ENCODE data around the gene SLC20A1. TPM values are rescaled to one million over a fixed set of nuclear protein-coding genes. Genes with fewer than 3 reads are reported as not detected.

The SLC20A1 gene
- total and polyA plus RNA-seq, 2 of the 4 experiments (the other 2 are of a cell fraction) = 93.6 to 94.1 TPM

DNA sequence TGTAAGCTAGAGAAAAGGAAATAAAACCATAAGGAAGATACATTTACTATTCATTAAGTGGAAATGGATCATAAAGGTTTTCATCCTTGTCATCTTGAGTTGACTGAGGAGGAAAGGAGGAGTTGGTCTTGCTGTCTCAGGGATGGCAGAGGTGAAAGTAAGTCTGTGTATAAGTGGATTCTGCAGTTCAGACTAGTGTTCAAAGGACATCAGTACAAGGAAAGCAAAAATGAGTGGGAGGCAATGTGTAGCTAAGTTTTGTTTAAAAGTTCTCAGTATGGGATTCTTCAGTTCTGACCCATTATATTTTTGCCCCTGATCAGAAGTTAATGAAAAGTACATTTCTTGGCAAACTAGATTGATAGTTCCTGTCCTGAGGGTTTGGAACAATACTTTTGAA lies 18.9 kb downstream of the SLC20A1 start:
- no peak overlapping the region for H2BK120ac ChIP-seq (ENCODE audit: low read depth, low read length)
- intact Hi-C loops (cut with micrococcal nuclease) = no loop called here
- H4K5ac ChIP-seq (ENCODE audit: low read depth, low read length) = no peak overlapping the region
- H3K4ac ChIP-seq (ENCODE audit: low read depth, low read length) = no peak overlapping the region
- BruUV-seq (replicated peaks) = no TSS peak
- H3K36me3 ChIP-seq (ENCODE audit: control insufficient read depth, insufficient read depth, low read length) = peaks cover 28% of the 10 kb centered on the region
- ATAC-seq (ENCODE audit: low read depth) = no peak
- no peak overlapping the region for H3K14ac ChIP-seq (replicated peaks; ENCODE audit: low read depth, low read length)
- H2BK15ac ChIP-seq (ENCODE audit: low read depth, low read length) = no peak overlapping the region
- no peak overlapping the region for H2AFZ ChIP-seq (replicated peaks; ENCODE audit: low read length, poor library complexity)
- POLR2A ChIA-PET (ENCODE audit: unreplicated experiment) = no interaction called here
- H2AK9ac ChIP-seq (replicated peaks; ENCODE audit: low read depth, low read length, poor library complexity) = no peak overlapping the region
- H4K91ac ChIP-seq (ENCODE audit: insufficient read depth, low read depth, low read length) = no peak overlapping the region
- TF ChIP-seq NFE2L2 (IDR thresholded peaks at IDR 0.05; ENCODE audit: low read depth, low read length) (no peak), CEBPB (IDR thresholded peaks at IDR 0.05; ENCODE audit: low read depth, low read length) (no peak), RCOR1 (IDR thresholded peaks at IDR 0.05; ENCODE audit: insufficient replicate concordance, low read length) (no peak), BHLHE40 (IDR thresholded peaks at IDR 0.05; ENCODE audit: low read depth, low read length) (no peak), FOS (IDR thresholded peaks at IDR 0.05; ENCODE audit: low read depth, low read length) (no peak), RAD21 (IDR thresholded peaks at IDR 0.05; ENCODE audit: low read length) (no peak), MAZ (IDR thresholded peaks at IDR 0.05; ENCODE audit: borderline replicate concordance, low read depth, low read length) (no peak), SMC3 (IDR thresholded peaks at IDR 0.05; ENCODE audit: low read depth, low read length) (no peak), POLR2A (IDR thresholded peaks at IDR 0.05; ENCODE audit: low read depth, low read length) (no peak), CHD1 (IDR thresholded peaks at IDR 0.05; ENCODE audit: low read depth, low read length) (no peak)
- TF ChIP-seq, protein P1, sequence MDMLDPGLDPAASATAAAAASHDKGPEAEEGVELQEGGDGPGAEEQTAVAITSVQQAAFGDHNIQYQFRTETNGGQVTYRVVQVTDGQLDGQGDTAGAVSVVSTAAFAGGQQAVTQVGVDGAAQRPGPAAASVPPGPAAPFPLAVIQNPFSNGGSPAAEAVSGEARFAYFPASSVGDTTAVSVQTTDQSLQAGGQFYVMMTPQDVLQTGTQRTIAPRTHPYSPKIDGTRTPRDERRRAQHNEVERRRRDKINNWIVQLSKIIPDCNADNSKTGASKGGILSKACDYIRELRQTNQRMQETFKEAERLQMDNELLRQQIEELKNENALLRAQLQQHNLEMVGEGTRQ (IDR thresholded peaks at IDR 0.05; ENCODE audit: low read depth, low read length) = no peak
- TF ChIP-seq, protein P2, sequence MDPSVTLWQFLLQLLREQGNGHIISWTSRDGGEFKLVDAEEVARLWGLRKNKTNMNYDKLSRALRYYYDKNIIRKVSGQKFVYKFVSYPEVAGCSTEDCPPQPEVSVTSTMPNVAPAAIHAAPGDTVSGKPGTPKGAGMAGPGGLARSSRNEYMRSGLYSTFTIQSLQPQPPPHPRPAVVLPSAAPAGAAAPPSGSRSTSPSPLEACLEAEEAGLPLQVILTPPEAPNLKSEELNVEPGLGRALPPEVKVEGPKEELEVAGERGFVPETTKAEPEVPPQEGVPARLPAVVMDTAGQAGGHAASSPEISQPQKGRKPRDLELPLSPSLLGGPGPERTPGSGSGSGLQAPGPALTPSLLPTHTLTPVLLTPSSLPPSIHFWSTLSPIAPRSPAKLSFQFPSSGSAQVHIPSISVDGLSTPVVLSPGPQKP (IDR thresholded peaks at IDR 0.05; ENCODE audit: borderline replicate concordance, low read depth, low read length) = no peak
- TF ChIP-seq, protein P3, sequence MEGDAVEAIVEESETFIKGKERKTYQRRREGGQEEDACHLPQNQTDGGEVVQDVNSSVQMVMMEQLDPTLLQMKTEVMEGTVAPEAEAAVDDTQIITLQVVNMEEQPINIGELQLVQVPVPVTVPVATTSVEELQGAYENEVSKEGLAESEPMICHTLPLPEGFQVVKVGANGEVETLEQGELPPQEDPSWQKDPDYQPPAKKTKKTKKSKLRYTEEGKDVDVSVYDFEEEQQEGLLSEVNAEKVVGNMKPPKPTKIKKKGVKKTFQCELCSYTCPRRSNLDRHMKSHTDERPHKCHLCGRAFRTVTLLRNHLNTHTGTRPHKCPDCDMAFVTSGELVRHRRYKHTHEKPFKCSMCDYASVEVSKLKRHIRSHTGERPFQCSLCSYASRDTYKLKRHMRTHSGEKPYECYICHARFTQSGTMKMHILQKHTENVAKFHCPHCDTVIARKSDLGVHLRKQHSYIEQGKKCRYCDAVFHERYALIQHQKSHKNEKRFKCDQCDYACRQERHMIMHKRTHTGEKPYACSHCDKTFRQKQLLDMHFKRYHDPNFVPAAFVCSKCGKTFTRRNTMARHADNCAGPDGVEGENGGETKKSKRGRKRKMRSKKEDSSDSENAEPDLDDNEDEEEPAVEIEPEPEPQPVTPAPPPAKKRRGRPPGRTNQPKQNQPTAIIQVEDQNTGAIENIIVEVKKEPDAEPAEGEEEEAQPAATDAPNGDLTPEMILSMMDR (conservative IDR thresholded peaks at IDR 0.05; ENCODE audit: low read depth, low read length) = no peak
- H3K4me1 ChIP-seq (ENCODE audit: control insufficient read depth, insufficient read depth, low read length) = 0 out of 2 replicates have a peak, but pooled peaks cover 2% of the 10 kb centered on the region
- peaks cover 12% of the 10 kb centered on the region for H4K20me1 ChIP-seq (ENCODE audit: insufficient read depth, low read length)
- no peak overlapping the region for H3K56ac ChIP-seq (ENCODE audit: extremely low read depth, insufficient read depth, low read length)
- no peak overlapping the region for H3K9ac ChIP-seq (ENCODE audit: low read depth, low read length)
- H3K9me3 ChIP-seq (ENCODE audit: control insufficient read depth, insufficient read depth, low read length) = no peaks in the 10 kb centered on the region
- H3K4me2 ChIP-seq (ENCODE audit: low read depth, low read length) = no peak overlapping the region
- dilution Hi-C loops (cut with HindIII; ENCODE audit: low sequenced_read_pairs, unreplicated experiment) = no loop called here
- H3K9me1 ChIP-seq (ENCODE audit: insufficient read depth, low read length) = peaks cover 6% of the 10 kb centered on the region; the same call in 1 of the 2 replicates
- H3K18ac ChIP-seq (ENCODE audit: low read depth, low read length) = no peak overlapping the region
- no peak overlapping the region for H3K4me3 ChIP-seq (ENCODE audit: insufficient read depth, low read depth, low read length)
- in situ Hi-C loops (cut with MboI; ENCODE audit: low sequenced_read_pairs) = no loop called here
- H3K27ac ChIP-seq (ENCODE audit: insufficient read depth, low read length) = no peak overlapping the region
- 0 out of 2 replicates have a peak overlapping the region, but pooled peaks have one; percentile 16 for H3K23ac ChIP-seq (ENCODE audit: low read depth, low read length)
- no peaks in the 10 kb centered on the region for H3K27me3 ChIP-seq (ENCODE audit: control insufficient read depth, insufficient read depth, low read length)
- DNase-seq = no peak
- no peak overlapping the region for H2BK5ac ChIP-seq (ENCODE audit: low read depth, low read length, poor library complexity, severe bottlenecking)
- H2AK5ac ChIP-seq (ENCODE audit: low read depth, low read length) = no peak overlapping the region
- CTCF ChIA-PET = interaction anchor here (0.8 to 1.2 kb wide), 3 partner anchors 17 to 65 kb away, joined by 3 to 4 read pairs (median 3); no protein-coding TSS in a partner anchor
- no peak overlapping the region for H2BK20ac ChIP-seq (ENCODE audit: low read depth, low read length)
- H4K8ac ChIP-seq (ENCODE audit: low read depth in 2 of 2, low read length in 2 of 2) = no peak overlapping the region
- H3K79me1 ChIP-seq (ENCODE audit: low read depth in 1 of 2, low read length in 2 of 2) = peaks cover 7 to 28% of the 10 kb centered on the region in 2 experiments; a peak in 2 of 4 replicates
